OCI-LY3 (cell line): ENCODE results near the gene MYCBP2.
"Not testable (repeated sequence)": the region's sequence is repeated elsewhere in the genome, so short reads cannot be mapped to it uniquely, and the experiment has no call there.

ENCODE experiments used
- EZH2phosphoT487 ChIP-seq: fragments of 200-600 bp; shearing (Covaris generic); IDR thresholded peaks from 2 replicates; pipeline ENCODE4 v1.6.1; 2018; ENCODE audit warnings: antibody characterized with exemption, mixed run types, low read depth
- TF ChIP-seq, protein P1 (sequence below): fragments of 200-600, 300-600 bp; sonication (generic); IDR thresholded peaks from 2 replicates; pipeline ENCODE4 v1.5.1; 2014; ENCODE audit warnings: antibody characterized with exemption, low read length, low read depth

GRCh38 chr13:77245224-77245623 lies 81.7 kb downstream of the MYCBP2 start:
- TF ChIP-seq, protein P1, sequence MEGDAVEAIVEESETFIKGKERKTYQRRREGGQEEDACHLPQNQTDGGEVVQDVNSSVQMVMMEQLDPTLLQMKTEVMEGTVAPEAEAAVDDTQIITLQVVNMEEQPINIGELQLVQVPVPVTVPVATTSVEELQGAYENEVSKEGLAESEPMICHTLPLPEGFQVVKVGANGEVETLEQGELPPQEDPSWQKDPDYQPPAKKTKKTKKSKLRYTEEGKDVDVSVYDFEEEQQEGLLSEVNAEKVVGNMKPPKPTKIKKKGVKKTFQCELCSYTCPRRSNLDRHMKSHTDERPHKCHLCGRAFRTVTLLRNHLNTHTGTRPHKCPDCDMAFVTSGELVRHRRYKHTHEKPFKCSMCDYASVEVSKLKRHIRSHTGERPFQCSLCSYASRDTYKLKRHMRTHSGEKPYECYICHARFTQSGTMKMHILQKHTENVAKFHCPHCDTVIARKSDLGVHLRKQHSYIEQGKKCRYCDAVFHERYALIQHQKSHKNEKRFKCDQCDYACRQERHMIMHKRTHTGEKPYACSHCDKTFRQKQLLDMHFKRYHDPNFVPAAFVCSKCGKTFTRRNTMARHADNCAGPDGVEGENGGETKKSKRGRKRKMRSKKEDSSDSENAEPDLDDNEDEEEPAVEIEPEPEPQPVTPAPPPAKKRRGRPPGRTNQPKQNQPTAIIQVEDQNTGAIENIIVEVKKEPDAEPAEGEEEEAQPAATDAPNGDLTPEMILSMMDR, result not testable (repeated sequence)
- not testable (repeated sequence) for TF ChIP-seq EZH2phosphoT487
